ENCODE data around the gene FOSL1. TPM values are rescaled to one million over a fixed set of nuclear protein-coding genes. Genes with fewer than 3 reads are reported as not detected.

Gene FOSL1
- total RNA-seq, 1 experiment from 2014 or later, result 125 TPM

- H2AFZ ChIP-seq (ENCODE audit: low read depth, low read length, poor library complexity, severe bottlenecking), result no peak overlapping the region
- ChIA-PET RAD21 (ENCODE audit: low non-redundant PET in 1 of 2, low total read pairs in 2 of 2, uncharacterized antibody in 2 of 2, unreplicated experiment in 2 of 2) (interaction anchor here in 1 of 2 experiments (0.6 to 1.3 kb wide), 3 partner anchors 58 to 137 kb away, joined by 3 to 4 read pairs (median 3); no protein-coding TSS in a partner anchor), POLR2A (interaction anchor here (0.8 to 1.6 kb wide), 8 partner anchors 8 to 174 kb away, joined by 3 to 9 read pairs (median 4); partner anchors contain the start of genes CFL1 and KAT5), CTCF (interaction anchor here (1.0 to 3.1 kb wide), 25 partner anchors 11 to 270 kb away, joined by 3 to 38 read pairs (median 5); partner anchors contain the start of genes AP5B1, FOSL1, KAT5 and MUS81)
- no peak for ATAC-seq
- peaks cover 39% of the 10 kb centered on the region for H3K79me2 ChIP-seq (ENCODE audit: insufficient read depth, low read length)
- no peak for DNase-seq (ENCODE audit: low read depth, low spot score)
- no TSS peak for BruUV-seq (replicated peaks)
- H3K4me2 ChIP-seq (ENCODE audit: low read length), result no peak overlapping the region
- H3K36me3 ChIP-seq (ENCODE audit: control insufficient read depth in 1 of 2, insufficient read depth in 2 of 2, low read length in 2 of 2), result peaks cover 14 to 50% of the 10 kb centered on the region in 2 experiments
- TF ChIP-seq REST (IDR thresholded peaks at IDR 0.05; ENCODE audit: low read depth) (no peak), ELF1 (IDR thresholded peaks at IDR 0.05; ENCODE audit: borderline replicate concordance, low read depth) (no peak), JUND (IDR thresholded peaks at IDR 0.05) (no peak), ZFX (IDR thresholded peaks at IDR 0.05) (no peak)
- H3K4me1 ChIP-seq (ENCODE audit: control insufficient read depth in 1 of 2, insufficient read depth in 2 of 2, low read length in 2 of 2), result peaks cover 15 to 43% of the 10 kb centered on the region in 2 experiments
- no peak overlapping the region for H3K4me3 ChIP-seq (replicated peaks in 1 of 2; ENCODE audit: low read depth in 1 of 2, low read length in 2 of 2)
- H3K27ac ChIP-seq (ENCODE audit: low read depth, low read length), result no peak overlapping the region
- no peak overlapping the region for H3K9ac ChIP-seq (ENCODE audit: low read length)
- intact Hi-C loops (cut with micrococcal nuclease), result no loop called here
- no peaks in the 10 kb centered on the region for H4K20me1 ChIP-seq (ENCODE audit: insufficient read depth)
- H3K27me3 ChIP-seq (ENCODE audit: insufficient read depth, low read length), result no peaks in the 10 kb centered on the region
- no peaks in the 10 kb centered on the region for H3K9me2 ChIP-seq (ENCODE audit: insufficient read depth)
- no peaks in the 10 kb centered on the region for H3K9me3 ChIP-seq (ENCODE audit: control insufficient read depth in 1 of 2, insufficient read depth in 1 of 2, low read depth in 1 of 2, low read length in 2 of 2)
Measured at GRCh38 chr11:65885231-65885630, 15.0 kb downstream of the FOSL1 start.

GRCh38 chr11:65884716-65885092 is 15.5 kb downstream of the FOSL1 start:
- CTCF ChIA-PET, result interaction anchor here (1.0 to 3.1 kb wide), 25 partner anchors 11 to 270 kb away, joined by 3 to 38 read pairs (median 5); partner anchors contain the start of genes AP5B1, FOSL1, KAT5 and MUS81
- H3K4me2 ChIP-seq (ENCODE audit: low read length), result peak overlapping the region; percentile 14; the same call in 1 of the 2 replicates
- H2AFZ ChIP-seq (ENCODE audit: low read depth, low read length, poor library complexity, severe bottlenecking), result no peak overlapping the region
- peaks cover 39% of the 10 kb centered on the region for H3K79me2 ChIP-seq (ENCODE audit: insufficient read depth, low read length)
- peaks cover 14 to 50% of the 10 kb centered on the region in 2 experiments for H3K36me3 ChIP-seq (ENCODE audit: control insufficient read depth in 1 of 2, insufficient read depth in 2 of 2, low read length in 2 of 2)
- H3K9me3 ChIP-seq (ENCODE audit: control insufficient read depth in 1 of 2, insufficient read depth in 1 of 2, low read depth in 1 of 2, low read length in 2 of 2), result no peaks in the 10 kb centered on the region
- peak; percentile 56 for ATAC-seq
- H4K20me1 ChIP-seq (ENCODE audit: insufficient read depth), result no peaks in the 10 kb centered on the region
- no peaks in the 10 kb centered on the region for H3K27me3 ChIP-seq (ENCODE audit: insufficient read depth, low read length)
- H3K9ac ChIP-seq (ENCODE audit: low read length), result no peak overlapping the region
- H3K4me3 ChIP-seq (replicated peaks in 1 of 2; ENCODE audit: low read depth in 1 of 2, low read length in 2 of 2), result no peak overlapping the region
- intact Hi-C loops (cut with micrococcal nuclease), result loop anchor here (1.0 kb wide), 2 partner anchors 105 to 173 kb away; no protein-coding TSS in a partner anchor
- no TSS peak for BruUV-seq (replicated peaks)
- RAD21 ChIA-PET (ENCODE audit: low non-redundant PET in 1 of 2, low total read pairs in 2 of 2, uncharacterized antibody in 2 of 2, unreplicated experiment in 2 of 2), result interaction anchor here in 1 of 2 experiments (0.6 to 1.3 kb wide), 4 partner anchors 57 to 173 kb away, joined by 3 to 4 read pairs (median 3); partner anchors contain the start of gene KAT5
- no peaks in the 10 kb centered on the region for H3K9me2 ChIP-seq (ENCODE audit: insufficient read depth)
- no peak overlapping the region; the same call in 1 of the 2 replicates for H3K27ac ChIP-seq (ENCODE audit: low read depth, low read length)
- DNase-seq (ENCODE audit: low read depth, low spot score), result no peak
- peaks cover 10 to 38% of the 10 kb centered on the region in 2 experiments for H3K4me1 ChIP-seq (ENCODE audit: control insufficient read depth in 1 of 2, insufficient read depth in 2 of 2, low read length in 2 of 2)
- peak in 2 of 3 experiments; percentile 100; a peak in 4 of 6 replicates for TF ChIP-seq CTCF (IDR thresholded peaks at IDR 0.05 in 2 of 3, conservative IDR thresholded peaks at IDR 0.05 in 1 of 3; ENCODE audit: borderline replicate concordance in 1 of 3, insufficient read depth in 1 of 3, low read depth in 2 of 3, low read length in 2 of 3)
- no peak for TF ChIP-seq CEBPB (IDR thresholded peaks at IDR 0.05; ENCODE audit: low read depth)
- no peak for TF ChIP-seq ZFX (IDR thresholded peaks at IDR 0.05)
- POLR2A ChIA-PET, result interaction anchor here (0.8 to 1.6 kb wide), 8 partner anchors 9 to 173 kb away, joined by 3 to 9 read pairs (median 4); partner anchors contain the start of genes CFL1 and KAT5
